HG03064 (cell line): ENCODE measurements around the gene AGT.
"Not testable (repeated sequence)": the region's sequence is repeated elsewhere in the genome, so short reads cannot be mapped to it uniquely, and the experiment has no call there.

Experiments used
- ATAC-seq: cut with Tn5 transposase; IDR thresholded peaks from one replicate; pipeline ENCODE4 v1.9.1; 2021; ENCODE audit warnings: low read depth; ENCODE audit not compliant: unreplicated experiment

Gene AGT

DNA sequence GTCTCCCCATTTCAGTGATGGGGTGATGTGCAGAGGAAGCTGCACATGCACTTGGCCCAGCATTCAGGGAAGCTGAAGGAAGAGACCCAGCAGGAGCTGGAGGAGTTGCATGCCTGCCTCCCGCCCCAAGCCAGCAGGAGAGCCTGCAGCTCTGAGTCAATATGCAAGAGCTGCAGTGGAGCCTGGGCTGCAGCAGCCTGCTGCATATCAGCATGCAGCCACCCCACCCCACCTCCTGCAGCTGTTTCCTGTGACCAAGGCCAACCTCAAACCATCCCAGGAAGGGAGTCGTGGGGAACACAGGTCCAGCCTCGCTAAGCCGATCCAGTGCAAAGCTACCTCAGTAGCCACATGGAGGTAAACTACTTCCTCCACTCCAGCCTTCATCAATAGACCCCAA lies 18.9 kb downstream of the AGT start:
- ATAC-seq = no peak

DNA sequence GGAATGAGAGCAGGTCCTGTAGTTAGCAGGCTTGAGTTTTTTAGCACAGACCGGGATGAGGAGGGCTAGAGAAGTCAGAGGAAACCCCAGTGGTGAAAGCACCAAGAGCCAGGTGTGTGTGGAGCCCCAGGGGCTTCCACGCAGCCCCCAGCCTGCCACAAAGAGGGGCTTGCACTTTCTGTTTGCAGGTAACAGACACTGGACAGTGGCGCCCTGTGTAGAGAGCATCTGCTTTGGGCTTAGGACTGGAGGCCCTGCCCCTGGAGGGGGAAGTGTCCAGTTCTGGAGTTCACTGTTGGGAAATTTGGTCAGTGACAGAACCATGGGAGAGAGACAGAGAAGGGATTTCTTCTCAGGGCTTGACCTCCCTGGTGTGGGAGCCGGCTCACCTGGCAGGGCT lies 19.5 kb downstream of the AGT start:
- no peak for ATAC-seq

DNA sequence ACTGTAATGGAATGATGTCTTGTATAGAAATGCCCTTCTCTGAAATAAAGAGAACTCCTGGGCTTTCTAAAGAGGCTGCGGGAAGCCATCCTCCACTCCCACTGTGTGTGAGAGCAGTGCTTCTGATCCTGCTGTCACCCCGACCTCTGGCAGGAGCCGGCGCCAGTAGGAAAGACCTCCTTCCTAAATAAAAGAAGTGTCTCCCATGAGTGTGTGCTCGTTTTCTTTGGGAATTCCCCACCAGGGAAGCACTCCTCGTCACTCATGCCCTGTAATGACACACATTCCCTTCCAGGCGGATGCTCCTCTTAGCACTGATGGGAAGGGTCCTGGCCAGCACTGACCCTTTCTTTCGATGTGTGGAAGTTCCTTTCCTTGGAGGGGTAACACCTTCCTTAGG lies 20.1 kb downstream of the AGT start:
- no peak for ATAC-seq

DNA sequence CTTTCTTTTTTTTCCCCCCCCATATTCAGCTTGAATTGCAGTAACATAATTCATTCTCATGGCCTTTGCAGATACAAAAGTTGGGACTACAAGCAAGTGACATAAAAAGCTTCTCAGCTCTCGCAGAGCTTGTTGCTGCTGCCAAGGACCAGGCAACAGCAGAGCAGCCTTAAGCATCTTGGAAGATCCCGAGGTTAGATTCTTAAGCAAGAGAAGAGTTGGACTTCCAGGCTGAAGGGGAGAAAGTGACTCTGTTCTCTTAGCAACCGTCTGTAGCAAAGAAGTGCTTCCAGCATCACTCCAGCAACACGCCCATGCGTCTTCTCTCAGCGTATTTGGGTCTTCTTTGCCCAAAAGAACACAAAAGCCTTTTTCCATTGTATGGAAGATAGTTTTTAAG lies 20.7 kb downstream of the AGT start:
- ATAC-seq = no peak

DNA sequence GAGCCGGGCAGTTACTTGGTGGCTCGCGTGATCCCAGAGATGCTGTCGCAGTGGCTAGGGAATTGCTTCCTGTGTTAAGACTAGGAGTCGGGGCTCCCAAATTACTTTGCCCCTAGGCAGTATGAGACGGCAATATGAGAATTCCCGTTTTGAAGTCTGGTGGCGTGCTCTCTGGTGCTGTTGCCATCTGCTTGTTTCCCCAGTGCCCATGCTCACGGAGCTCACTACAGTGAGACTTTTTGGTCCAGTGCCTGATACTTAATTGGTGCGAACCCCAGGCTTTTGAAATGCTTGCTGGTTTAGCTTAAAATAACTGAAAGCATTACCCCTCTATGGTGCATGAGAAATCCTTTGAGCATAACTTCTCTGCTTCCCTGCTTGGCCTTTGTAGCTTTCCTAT lies 22.3 kb downstream of the AGT start:
- ATAC-seq = no peak

DNA sequence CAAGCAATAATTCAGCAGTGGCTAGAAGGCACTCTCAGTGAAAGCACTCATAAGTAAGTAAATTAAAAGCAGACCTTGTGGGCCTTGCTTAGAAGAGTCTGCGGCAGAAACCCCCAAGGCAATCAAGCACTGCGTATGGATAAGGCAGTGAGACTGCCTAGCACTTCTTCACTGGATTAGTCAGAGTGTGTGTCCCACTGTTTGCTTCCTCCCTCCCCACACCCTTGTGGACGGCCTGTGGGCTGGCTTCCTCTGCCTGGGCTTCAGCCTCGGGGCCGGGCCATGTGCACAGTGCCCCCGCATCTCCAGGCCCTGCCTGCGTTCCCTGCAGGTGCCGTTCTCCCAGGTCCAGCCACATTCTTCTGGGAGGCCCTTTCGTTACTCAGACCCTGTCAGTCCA lies 23.8 kb downstream of the AGT start:
- ATAC-seq = no peak

DNA sequence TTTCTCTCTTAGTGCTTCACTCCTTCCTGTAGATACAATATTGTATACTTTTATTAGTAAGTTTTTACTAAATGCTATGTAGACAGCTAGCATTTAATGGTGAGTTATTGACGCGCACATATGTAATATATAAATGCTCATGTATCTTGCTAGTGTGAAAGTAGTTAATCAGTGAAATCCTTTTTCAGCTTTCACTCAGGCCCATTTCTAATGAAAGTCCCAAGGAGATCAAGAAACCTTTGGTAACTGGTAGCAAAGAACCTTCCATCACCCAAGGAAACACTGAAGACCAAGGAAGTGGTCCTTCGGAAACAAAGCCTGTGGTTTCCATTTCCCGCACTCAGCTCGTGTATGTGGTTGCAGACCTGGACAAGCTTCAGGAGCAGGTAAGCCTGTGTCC lies 27.2 kb downstream of the AGT start:
- no peak for ATAC-seq

DNA sequence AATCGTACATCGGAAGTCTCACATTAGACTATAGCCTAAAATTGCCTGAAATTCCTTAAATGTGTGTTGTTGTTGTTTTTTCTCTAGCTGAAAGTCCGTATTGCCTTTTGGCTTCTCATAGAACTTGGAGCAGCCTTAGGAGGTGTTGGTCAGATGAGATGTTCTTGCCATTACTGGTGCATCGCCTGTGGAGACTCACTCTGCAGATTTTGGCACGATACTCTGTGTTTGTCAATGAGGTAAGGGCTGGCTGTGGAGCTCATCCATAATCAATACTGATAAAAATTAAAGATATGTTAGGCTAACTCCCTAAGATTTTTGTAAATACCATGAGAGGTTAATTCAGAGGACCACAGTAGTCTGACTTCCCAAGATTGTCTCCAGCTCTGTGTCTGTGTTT lies 28.9 kb downstream of the AGT start:
- ATAC-seq = no peak

DNA sequence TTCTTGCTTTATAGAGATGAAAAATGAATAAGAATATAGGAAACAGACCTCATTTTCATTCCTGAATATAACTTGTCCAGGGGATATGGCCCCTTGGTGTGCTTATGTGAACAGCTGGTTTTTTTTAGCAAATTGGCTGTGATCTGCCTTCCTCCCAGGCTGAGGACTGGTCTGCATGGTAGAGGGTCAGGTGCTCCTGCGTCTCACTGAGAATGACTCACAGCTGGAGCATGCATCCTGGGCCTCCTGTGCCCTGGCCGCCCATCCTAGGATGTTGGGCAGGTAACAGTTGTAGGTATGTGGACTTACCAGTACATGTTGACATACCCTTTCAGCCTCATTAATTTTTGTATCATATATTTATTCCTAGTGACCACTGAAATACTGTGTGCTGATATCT lies 29.8 kb downstream of the AGT start:
- no peak for ATAC-seq

DNA sequence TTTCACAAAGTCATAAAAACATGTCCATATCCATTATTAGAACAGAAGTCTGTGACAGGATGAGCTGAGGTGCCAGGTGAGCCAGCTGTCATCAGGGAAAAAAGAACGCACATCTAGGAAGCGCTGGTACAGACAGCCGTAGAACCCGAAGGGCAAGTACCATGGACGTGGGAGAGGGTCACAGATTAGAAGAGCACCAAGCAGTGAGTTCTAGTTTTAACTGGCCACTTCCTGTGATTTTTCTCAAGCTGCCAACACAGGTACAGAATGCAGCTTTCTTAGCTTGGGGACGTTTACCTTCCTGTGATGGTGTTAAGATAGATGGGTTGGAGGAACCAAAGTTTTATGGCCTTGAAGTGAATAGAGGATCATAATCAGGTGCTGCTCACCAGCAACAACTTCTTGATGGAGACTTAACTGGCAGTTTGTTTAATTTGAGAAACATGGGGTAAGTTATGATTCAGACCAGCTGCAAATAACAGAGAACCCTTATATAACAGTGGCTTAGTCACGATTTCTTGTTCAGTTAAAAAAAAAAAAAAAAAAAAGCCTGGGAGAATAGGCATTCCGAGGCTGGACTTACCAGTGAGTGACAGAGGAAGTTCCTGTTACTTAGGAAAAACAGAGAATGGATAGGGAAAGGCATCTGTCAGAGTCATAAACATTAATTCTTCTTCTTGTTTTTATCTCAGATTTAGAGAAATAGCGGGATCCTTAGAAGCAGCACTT lies 30.9 kb downstream of the AGT start:
- no peak for ATAC-seq

DNA sequence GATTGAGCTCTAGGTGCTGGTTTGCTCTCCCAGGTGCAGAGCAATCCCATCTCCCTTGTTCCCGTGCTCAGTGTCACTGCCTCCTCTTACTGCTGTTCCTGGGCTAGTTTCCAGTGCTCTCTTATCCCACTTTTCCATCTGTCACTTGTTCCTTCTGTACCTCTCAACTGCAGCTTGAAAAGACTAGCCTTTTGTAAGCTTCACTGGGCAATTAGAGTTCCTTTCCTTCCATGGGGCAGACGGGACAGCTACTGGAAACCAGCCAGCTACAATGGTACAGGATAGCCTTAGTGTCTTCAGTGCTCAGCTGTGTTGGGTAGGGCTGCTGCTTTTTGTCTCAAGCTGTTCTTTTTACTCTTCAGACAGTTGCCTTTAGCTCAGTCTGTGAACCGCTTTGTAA lies 31.6 kb downstream of the AGT start:
- ATAC-seq = no peak

DNA sequence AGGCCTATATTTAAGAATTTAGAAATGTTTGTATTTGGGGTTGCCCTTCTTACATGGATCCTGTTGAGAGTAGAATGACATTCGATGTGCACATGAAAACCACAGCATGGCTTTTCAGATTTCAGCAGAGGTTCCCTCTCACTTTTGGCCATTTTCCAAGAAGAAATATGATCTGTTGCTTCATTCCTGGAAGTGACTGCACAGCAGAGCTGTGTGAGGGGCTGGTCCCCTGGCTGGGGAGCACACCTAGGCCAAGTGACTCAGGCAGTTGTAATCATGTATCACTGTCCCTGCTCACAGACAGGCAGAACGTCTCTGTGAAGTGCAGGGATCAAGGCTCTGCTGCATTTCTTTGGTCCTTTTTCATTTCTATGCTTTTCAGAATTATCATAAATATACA lies 32.3 kb downstream of the AGT start:
- no peak for ATAC-seq

DNA sequence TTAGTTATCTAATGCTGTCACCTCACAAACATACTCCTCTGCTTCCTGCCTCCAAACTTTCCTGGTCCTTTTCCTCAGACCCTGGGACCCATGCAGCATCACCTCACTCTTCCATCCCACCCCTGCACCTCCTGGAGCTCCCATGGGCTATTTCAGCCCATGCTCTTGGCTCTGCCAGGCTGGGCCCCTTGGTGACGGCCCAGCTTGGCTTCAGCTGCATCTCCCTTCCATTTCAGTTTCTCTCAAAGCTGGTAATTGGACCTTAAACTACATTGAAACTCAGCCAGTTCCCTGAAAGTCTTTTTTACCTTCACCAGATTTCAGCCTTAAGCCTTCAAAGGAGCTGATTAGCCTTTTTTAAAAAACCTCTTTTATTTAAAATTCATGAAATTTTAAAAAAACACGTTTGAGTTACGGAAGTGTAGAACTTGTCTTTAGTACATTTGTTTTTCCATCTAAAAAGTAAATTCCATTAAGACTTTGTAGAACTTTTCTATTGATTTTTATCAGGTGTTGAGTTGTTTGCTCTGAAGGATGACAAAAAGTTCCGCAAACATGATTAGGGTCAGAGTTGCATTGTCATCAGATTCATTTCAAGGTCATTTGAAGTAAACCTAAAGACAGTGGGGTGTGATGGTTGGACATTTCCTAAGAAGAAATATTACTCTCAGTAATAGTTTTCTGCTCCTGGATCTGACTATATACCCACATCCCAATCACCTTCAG lies 33.5 kb downstream of the AGT start:
- no peak for ATAC-seq

DNA sequence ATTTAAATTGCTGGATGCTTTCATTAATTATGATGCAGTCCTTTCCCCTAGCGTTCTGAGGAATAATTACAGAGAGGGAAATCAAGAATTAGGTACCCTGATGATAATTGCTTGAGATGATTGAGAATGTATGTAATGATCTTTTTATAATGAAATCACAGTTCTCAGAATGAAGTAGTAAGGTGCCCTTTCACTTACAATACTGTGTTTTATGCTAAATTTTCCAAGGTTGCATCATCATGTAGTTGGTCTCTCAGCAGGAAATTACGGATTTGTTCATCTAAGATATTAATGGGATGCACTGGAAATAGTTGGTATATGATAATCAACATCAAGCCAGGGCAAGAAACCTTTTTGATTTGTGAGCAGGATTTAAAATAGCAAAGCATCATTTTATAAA lies 34.1 kb downstream of the AGT start:
- ATAC-seq = no peak

DNA sequence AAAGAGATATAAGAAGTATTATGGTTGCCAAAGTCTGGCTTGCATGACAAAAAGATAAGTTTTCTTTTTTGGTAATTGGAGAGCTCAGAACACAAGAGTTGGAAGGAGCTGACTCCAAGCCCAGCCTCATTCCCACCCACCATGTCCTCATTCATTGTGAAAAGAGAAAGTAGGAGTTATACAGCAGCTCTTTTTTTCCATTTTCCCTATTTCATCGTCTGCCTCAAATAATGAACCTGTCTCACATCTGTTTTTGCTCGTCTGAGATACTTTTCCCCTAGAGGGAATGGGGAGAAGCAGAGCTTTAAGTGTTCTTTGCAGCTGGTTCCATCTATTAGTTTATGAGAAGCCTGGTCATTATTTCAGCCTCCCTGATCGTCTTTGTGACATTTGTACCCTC lies 34.7 kb downstream of the AGT start:
- ATAC-seq = no peak

DNA sequence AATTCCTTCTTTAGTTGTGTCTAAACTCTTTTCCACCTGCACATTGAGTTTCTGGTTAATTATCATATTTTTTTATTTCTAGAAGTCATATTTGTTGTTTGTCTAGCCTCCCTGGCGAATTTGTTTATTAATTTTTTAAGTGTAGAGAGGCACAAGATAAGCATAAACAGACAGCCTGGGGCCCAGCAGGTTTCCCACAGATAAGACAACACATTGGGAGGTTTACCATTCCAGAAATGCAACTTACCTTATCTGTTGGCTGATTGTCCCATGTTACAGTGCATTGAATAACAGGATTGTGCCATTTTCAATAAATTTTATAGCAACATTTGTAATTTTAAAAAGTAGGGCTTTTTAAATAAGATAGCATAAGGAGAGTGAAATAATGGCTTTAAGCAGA lies 36.7 kb downstream of the AGT start:
- no peak for ATAC-seq

DNA sequence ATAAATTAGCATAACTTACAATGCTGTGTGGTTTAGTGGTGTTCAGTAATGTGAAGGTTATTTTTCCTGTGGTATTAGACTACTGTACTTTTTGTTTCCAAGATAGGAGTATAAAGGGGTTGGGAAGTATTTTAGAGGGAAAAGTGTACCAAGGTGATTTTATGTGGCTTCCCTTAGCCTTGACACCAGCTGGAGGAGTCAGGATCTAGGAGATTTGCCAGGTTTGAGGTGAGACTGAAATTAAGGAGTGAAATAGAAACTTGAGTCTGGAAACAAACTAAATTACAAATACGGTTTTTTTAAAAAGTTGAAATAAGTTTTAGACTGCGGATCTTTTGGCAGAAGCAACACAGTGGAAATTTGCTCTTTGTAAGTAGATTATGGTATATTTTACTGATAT lies 39.3 kb downstream of the AGT start:
- no peak for ATAC-seq

DNA sequence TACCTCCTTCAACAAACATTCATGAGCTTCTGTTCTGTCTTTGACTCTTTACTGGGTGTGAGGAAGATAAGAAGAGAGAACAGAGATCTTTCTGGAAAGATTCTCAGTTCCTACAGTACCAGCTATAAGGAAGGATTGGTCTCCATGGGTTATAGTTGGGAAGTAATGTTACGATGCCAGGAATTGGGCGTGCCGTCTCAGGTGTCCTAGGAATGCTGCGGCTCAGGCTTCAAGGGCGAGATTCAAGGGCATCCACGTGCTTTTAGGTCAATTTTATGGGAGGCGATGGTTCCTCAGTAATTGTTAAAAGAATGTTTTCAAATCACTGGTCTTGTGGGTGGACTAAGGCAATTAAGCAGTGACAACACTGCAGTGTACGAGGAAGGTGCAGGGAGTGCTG lies 44.4 kb downstream of the AGT start:
- ATAC-seq = no peak

DNA sequence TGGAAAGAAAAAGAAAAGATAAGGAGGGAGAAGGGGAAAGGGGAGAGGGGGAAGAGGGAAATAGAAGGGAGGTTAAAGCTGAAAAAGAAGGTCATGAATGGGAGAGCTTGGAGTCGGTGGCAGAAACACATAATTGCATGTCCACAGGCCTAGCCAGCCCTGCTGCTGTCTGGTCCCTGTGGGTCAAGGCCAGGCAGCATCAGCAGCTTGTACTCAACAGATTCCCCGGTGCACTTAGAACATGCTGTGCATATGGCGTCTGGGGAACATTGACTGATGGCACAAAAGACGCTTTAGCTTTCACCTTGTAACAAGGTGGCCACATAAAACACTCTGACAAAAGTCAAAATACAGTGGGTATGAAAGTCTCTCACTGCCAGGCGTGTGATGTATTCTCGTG lies 45.7 kb downstream of the AGT start:
- ATAC-seq = no peak

DNA sequence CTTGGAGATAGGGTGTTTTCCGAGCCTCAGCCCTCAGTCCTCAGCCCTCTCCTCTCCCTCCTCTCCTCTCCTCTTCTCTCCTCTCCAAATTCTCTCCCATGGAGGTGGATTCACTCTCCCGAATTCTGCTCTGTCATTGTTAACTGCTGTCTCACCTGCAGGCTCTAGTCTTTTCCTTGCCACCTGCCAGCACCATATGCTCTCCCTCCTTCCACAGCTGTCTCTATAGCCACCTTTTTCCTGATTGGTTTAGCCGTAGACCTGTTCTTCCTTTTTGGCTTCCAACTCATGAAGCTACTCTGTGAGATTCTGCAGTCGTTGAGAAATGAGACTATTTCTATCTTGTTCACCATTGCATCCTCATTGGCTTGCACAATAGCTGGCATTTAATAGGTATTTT lies 51.9 kb downstream of the AGT start:
- ATAC-seq = no peak

DNA sequence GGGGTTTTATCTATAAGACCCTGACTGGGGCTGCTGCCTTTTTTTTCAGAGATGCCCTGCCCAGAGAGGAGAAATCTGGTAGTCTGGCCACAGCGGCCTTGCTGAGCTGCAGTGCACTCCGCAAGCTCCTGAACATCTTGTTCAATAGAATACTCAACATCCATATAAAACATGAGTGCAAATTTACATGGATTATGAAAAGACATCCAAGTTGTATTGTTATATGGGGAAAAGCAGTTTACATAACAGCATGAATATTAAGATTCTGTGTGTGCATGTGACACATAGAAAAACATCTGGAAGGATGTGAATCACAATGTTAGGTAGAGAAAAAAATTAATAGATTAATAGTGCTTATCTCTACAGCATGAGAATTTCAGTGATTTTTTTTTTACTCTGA lies 55.2 kb downstream of the AGT start:
- no peak for ATAC-seq

DNA sequence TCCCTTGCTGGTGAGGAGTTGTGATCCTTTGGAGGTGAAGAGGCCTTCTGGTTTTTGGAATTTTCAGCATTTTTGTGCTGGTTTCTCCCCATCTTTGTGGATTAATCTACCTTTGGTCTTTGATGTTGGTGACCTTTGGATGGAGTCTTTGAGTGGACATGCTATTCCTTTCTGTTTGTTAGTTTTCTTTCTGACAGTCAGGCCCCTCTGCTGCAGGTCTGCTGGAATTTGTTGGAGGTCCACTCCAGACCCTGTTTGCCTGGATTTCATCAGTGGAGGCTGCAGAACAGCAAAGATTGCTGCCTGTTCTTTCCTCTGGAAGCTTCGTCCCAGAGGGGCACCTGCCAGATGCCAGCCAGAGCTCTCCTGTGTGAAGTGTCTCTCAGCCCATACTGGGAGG lies 55.8 kb downstream of the AGT start:
- not testable (repeated sequence) for ATAC-seq

DNA sequence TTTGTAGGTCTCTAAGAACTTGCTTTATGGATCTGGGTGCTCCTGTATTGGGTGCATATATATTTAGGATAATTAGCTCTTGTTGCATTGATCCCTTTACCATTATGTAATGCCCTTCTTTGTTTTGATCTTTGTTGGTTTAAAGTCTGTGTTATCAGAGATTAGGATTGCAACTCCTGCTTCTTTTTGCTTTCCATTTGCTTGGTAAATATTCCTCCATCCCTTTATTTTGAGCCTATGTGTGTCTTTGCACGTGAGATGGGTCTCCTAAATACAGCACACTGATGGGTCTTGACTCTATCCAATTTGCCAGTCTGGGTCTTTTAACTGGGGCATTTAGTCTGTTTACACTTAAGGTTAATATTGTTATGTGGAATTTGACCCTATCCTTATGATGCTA lies 57.2 kb downstream of the AGT start:
- ATAC-seq = not testable (repeated sequence)
